Measurements from ENCODE around the gene NHERF1.

Gene NHERF1

GRCh38 chr17:74779501-74779900, 31.1 kb downstream of the NHERF1 start:
- TF ChIP-seq TAF1 (IDR thresholded peaks at IDR 0.05; ENCODE audit: low read depth) (no peak), RAD21 (IDR thresholded peaks at IDR 0.05; ENCODE audit: low read depth) (no peak), USF1 (IDR thresholded peaks at IDR 0.05) (no peak), ZBTB7A (IDR thresholded peaks at IDR 0.05; ENCODE audit: low read depth) (no peak), TCF12 (IDR thresholded peaks at IDR 0.05; ENCODE audit: low read depth) (no peak), REST (IDR thresholded peaks at IDR 0.05; ENCODE audit: low read depth) (no peak), EGR1 (IDR thresholded peaks at IDR 0.05) (no peak), EP300 (IDR thresholded peaks at IDR 0.05; ENCODE audit: borderline replicate concordance) (no peak), YY1 (IDR thresholded peaks at IDR 0.05; ENCODE audit: low read depth) (no peak), MAX (IDR thresholded peaks at IDR 0.05) (no peak), TEAD4 (IDR thresholded peaks at IDR 0.05) (no peak), CREB1 (IDR thresholded peaks at IDR 0.05; ENCODE audit: low read depth) (no peak), FOXM1 (IDR thresholded peaks at IDR 0.05; ENCODE audit: borderline replicate concordance, low read depth) (no peak)

GRCh38 chr17:74779948-74780400, 31.5 kb downstream of the NHERF1 start:
- TF ChIP-seq EGR1 (IDR thresholded peaks at IDR 0.05) (no peak), CEBPB (IDR thresholded peaks at IDR 0.05) (no peak), TCF12 (IDR thresholded peaks at IDR 0.05; ENCODE audit: low read depth) (no peak), CREB1 (IDR thresholded peaks at IDR 0.05; ENCODE audit: low read depth) (no peak), FOXM1 (IDR thresholded peaks at IDR 0.05; ENCODE audit: borderline replicate concordance, low read depth) (no peak), RAD21 (IDR thresholded peaks at IDR 0.05; ENCODE audit: low read depth) (no peak)

GRCh38 chr17:74780443-74781238, 32.2 kb downstream of the NHERF1 start:
- TF ChIP-seq ZBTB7A (IDR thresholded peaks at IDR 0.05; ENCODE audit: low read depth) (no peak), USF1 (IDR thresholded peaks at IDR 0.05) (no peak), CEBPB (IDR thresholded peaks at IDR 0.05) (no peak), RAD21 (IDR thresholded peaks at IDR 0.05; ENCODE audit: low read depth) (peak; percentile 48)

- TF ChIP-seq CEBPB (IDR thresholded peaks at IDR 0.05) (no peak), TCF12 (IDR thresholded peaks at IDR 0.05; ENCODE audit: low read depth) (no peak), REST (IDR thresholded peaks at IDR 0.05; ENCODE audit: low read depth) (no peak), EP300 (IDR thresholded peaks at IDR 0.05; ENCODE audit: borderline replicate concordance) (no peak), CREB1 (IDR thresholded peaks at IDR 0.05; ENCODE audit: low read depth) (no peak), ZBTB7A (IDR thresholded peaks at IDR 0.05; ENCODE audit: low read depth) (no peak), FOXM1 (IDR thresholded peaks at IDR 0.05; ENCODE audit: borderline replicate concordance, low read depth) (no peak), EGR1 (IDR thresholded peaks at IDR 0.05) (no peak), TEAD4 (IDR thresholded peaks at IDR 0.05) (no peak), MAX (IDR thresholded peaks at IDR 0.05) (no peak), TAF1 (IDR thresholded peaks at IDR 0.05; ENCODE audit: low read depth) (no peak), RAD21 (IDR thresholded peaks at IDR 0.05; ENCODE audit: low read depth) (no peak), YY1 (IDR thresholded peaks at IDR 0.05; ENCODE audit: low read depth) (no peak), USF1 (IDR thresholded peaks at IDR 0.05) (no peak), NFIC (IDR thresholded peaks at IDR 0.05) (no peak)
Observed at GRCh38 chr17:74782571-74782970, 34.1 kb downstream of the NHERF1 start.

GRCh38 chr17:74784125-74784810, 35.8 kb downstream of the NHERF1 start:
- TF ChIP-seq CEBPB (IDR thresholded peaks at IDR 0.05) (no peak), TAF1 (IDR thresholded peaks at IDR 0.05; ENCODE audit: low read depth) (no peak), MAX (IDR thresholded peaks at IDR 0.05) (no peak), EP300 (IDR thresholded peaks at IDR 0.05; ENCODE audit: borderline replicate concordance) (no peak), FOXM1 (IDR thresholded peaks at IDR 0.05; ENCODE audit: borderline replicate concordance, low read depth) (no peak), EGR1 (IDR thresholded peaks at IDR 0.05) (no peak), CREB1 (IDR thresholded peaks at IDR 0.05; ENCODE audit: low read depth) (no peak), YY1 (IDR thresholded peaks at IDR 0.05; ENCODE audit: low read depth) (no peak), ZBTB7A (IDR thresholded peaks at IDR 0.05; ENCODE audit: low read depth) (no peak), USF1 (IDR thresholded peaks at IDR 0.05) (no peak), RAD21 (IDR thresholded peaks at IDR 0.05; ENCODE audit: low read depth) (no peak)
